ENCODE results near the gene PPP6R2.

The PPP6R2 gene

DNA sequence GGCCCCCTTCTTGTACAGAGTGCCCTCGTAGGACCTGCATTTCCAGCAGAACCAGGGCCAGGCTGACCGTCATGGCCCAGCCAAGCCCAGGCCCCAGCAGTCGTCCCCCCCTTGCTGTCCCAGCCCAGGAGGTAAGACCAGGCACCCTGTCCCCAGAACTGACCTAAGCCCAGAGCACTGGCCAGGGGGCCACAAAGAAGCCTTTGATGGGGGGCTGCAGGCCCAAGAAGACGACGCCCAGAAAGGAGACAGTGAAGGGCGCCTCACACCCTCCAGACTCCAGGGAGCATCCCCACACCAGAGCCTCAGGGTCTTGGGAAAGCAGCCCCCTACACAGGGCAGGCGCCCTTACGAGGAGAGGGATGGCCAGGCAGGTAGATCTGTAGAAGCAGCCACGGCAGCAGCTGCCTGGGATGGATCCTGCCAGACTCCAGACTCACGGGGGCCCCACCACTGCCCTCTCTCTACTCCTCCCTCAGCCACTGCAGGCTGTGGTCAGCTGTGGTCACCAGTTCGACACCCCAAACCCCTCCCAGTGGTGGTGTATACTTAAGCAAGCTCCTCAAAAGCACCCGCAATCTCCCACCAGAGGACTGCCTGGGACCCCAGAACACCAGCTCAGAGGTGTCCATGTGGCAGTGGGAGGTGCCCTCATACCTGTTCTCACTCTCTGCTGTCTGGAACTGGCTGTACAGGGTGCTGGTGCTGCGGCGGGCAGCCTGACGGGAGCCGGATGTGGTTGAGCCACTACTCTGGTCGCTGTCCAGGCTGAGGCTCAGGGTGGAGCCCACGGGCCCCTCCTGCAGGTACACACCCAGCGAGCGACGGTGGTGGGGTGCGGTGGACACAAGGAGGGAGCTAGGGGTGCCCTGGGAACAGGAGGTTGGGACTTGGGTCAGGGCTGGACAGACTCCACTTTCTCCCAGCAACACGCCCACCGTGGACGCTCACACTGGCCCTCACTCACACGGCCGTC lies 104.7 kb downstream of the PPP6R2 start:
- no peak for DNase-seq (ENCODE audit: low read depth)

DNA sequence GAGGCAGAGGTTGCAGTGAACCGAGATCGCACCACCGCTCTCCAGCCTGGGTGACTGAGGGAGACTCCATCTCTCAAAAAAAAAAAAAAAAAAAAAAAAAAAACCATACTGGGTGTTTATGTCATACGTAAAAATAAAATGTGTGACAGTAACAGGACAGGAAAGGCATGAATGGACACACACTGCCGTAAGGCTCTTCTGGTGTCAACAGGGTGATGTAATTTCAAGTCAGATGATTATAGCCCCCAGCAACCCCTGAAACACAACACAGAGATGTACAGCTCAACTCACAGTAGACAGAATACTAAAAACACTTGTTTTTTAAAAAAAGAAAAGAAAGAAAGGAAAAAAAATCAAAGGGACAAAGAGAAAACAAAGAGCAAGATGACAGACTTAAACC lies 109.5 kb downstream of the PPP6R2 start:
- DNase-seq (ENCODE audit: low read depth) = no peak

DNA sequence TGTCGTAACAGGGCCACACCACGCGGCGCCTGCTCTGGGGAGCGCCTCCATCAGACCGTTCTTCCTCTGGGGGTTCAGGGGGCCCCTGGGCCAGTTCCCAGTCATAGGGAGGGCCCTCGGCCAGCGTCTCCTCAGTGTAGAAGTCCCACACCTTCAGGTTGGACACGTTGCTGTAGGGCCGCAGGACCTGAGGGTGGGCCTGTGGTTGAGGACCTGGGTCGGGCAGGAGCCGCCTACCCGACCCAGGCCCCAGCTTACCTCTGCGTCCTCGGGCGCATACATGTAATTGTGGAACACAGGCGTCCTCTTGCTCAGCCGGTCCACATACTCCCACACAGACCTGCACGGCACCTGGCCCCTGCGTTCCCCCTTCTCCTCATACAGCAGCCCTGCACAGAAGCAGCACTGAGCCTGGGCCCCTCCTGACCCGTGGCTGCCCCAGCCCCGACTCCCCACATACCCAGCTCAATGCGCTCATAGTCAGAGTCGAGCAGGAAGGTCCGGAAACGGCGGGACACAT lies 111.5 kb downstream of the PPP6R2 start:
- no peak for DNase-seq (ENCODE audit: low read depth)

DNA sequence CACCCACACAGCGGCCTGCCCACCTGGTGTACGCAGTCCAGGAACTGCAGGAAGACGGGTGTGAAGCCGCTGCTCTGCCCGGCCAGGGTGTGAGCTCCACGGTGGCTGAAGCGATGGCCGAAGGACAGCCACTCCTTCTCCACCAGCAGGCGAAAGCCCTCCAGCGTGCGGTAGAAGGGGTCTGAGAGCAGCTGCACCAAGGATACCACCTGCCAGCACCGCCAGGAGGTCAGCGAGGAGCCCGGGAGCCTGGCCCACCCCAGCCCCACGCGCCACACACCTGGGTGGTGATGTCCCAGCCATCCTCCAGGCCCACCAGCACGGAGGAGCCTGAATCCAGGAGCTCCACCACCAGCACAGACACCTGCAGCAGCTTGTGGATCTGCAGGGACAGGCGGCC lies 112.1 kb downstream of the PPP6R2 start:
- no peak for DNase-seq (ENCODE audit: low read depth)

DNA sequence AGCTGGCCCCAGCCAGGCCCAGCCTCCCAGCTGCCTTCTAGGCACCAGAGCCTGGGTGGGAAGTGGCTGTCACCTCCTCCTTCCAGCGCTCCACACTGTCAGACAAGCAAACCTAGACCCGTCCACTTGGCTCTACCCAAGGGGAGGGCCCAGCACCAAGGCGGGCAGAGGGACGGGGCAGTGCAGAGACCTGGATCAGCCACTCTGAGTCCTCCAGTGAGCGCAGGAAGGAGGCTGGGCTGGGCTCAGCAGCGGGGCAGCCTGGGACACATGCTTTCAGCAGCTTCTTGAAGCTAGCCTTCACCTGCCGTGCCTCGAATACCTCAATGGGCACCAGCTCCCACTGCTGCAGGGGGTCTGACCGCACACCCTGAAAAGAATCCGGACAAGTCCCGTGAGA lies 112.9 kb downstream of the PPP6R2 start:
- no peak for DNase-seq (ENCODE audit: low read depth)

DNA sequence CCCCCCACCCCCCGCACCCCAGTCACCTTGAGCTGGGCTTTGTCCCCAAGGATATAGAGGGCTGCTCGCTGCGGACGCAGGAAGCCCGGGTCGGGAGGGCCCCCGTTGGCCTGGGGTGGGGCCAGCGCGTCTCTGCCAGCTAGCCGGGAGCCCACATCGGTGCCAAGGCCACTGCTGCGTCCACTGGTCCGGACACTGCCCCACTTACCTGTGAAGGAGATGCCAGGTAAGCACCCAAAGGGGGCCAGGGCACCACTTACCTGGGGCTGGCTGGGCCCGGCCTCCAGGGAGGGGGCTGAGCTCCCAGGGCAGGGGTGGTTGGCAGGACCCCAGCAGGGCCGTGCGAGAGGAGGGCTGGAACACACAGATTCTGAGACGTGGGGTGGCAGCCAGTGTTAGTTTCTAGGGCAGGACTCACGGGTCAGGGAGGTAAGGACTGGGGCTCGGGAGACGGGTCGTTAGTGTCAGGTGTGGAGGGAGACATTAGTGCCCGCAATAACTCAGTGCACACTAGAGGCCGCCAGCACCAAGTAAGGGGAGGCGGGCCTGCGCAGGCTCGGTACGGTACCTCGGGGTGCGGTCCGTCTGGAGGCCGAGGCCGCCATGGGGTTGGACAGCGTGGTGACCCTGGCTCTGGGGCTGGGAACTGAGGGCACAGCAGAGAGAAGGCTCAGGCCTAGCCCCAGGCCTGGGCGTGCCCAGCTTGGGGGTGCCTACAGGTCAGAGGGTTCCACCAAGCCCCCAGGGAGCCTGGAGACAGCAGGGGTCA lies 113.5 kb downstream of the PPP6R2 start:
- DNase-seq (ENCODE audit: low read depth) = no peak

DNA sequence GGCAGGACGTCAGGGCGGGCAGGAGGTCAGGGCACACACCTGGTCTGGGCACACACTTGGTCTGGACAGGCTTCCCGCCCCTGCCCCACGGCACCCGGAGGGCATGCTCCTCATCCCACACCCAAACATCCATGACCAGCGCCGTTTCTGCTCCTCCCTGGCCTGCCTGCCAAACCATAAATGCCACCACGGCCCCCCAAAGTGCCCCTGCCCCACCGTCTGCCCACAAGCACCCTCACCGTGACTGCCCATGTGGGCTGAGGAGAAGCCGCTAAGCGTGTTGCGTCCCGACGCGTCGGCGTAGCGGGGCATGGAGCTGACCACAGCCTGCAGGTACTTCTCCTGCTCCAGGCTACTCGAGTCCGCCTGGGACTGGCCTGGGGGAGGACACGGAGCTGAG lies 115.9 kb downstream of the PPP6R2 start:
- no peak for DNase-seq (ENCODE audit: low read depth)

DNA sequence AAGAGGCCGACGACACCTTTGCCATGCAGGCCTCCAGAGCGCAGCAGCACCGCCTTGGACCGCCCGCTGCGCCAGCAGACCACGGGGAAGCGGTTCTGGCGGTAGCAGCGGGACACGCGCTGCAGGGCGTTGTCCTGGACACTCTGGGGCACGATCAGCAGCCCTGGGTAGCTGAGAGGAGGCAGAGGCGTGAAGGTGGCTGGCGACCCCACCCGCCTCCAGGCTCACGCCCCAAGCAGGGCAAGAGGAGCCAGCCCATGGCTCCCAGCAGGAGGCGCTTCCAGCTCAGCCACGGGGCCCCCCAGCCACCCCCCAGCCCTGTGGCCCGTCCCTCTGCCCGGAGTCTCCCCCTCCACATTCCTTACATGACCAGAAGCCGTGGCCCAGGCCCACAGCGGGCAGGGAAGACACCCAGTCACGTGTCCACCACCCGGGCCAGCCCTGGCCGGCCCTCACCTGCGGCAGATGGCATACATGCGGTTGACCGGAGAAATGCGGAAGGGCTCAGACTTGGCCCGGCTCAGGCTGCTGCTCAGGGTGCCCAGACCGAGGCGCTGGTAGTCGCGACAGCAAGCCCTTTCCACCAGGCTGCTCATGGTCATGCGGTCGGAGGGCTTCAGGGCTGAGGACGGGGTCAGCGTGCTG lies 116.5 kb downstream of the PPP6R2 start:
- no peak for DNase-seq (ENCODE audit: low read depth)

DNA sequence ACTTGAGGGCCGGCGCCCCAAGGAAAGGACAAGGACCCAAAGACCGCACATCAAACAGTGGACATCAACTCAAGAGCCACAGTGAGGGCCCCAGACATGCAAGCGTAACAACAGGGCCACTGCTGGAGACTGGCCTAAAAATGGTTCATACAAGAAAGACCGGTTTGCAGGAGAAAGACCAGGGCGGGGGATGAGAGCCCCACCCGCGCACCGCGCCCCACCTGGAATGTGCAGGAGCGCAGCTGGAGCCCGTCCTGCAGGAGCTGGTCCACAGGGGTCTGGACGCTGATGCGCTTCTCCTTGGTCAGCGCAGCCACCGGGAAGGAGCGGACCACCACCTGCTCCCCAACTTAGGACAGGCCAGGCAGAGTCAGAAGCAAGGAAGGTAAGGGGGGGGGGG lies 117.8 kb downstream of the PPP6R2 start:
- DNase-seq (ENCODE audit: low read depth) = no peak

DNA sequence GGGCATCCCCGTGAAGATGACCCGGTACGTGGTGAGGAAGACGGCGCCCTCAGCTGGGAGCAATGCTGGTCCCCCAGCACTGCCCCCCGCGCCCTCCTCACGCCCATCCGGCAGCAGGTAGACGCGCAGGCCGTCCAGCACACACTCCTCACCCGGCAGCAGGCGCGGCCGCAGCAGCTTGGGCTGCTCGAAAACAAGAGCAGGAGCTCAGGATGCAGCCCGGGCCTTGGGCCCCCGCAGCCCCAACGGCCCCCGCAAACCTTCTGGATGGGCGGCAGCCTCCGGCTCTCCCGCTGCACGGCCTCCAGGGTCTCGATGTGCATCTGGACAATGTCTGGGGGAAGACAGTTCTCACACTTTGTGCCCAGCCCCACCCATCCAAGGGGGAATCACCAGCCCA lies 118.4 kb downstream of the PPP6R2 start:
- no peak for DNase-seq (ENCODE audit: low read depth)

DNA sequence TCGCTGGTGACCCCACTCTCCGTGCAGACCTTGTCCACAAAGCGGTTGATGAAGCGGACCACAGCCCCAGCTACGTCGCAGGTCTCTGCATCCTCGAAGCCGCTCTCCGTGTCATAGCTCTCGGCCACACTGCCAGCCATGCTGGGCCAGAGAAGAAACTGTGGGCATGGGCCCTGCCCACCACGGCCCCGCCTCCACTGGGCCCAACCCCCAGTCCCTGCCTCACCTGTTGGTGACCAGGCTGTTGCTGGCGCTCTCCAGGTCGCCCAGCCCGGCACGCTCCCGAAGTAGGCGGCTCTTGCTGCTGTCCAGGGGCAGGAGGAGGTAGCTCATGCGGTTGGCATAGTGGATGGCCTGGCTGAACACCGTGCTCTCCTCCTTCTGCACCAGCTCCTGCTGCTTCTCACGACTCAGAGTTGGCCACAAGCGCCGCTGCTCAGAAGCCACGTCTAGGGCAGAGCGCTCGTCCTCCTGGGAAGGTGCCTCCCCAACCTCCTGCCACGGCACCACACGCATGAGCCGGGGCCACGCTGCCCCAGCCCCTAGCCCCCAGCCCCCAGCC lies 118.9 kb downstream of the PPP6R2 start:
- DNase-seq (ENCODE audit: low read depth) = no peak

DNA sequence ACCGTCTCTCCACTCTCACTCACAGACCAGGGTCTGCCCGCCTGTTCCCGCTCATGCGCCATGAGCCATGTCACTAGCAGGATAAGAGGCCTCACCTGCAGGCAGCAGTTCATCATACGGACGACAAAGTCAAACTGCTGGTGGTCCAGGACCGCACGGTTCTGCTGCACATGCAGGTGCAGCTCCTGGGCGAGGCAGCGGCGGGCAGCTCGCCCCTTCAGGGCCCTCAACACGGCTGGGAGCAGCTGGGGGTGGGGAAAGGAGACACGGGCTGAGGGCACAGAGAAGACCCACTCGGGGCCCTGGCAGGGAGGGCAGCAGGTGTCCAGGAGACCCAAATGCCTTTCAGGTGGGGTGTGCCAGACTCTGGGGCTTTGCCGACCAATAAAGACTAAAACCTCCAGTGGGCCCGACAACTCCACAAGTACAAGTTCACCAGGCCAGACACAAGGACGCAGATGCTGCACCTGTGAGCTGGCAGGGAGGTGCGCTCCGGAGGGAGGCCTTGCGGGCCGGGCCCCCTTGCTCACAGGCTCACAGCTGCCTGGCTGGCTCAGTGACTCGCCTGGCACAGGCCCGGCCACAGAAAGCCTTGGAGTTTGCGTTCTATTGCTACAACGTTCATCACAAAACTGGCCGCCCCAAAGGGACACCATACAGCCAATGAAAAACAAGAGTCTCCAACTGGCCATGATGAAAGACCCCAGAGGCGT lies 120.2 kb downstream of the PPP6R2 start:
- DNase-seq (ENCODE audit: low read depth) = no peak

DNA sequence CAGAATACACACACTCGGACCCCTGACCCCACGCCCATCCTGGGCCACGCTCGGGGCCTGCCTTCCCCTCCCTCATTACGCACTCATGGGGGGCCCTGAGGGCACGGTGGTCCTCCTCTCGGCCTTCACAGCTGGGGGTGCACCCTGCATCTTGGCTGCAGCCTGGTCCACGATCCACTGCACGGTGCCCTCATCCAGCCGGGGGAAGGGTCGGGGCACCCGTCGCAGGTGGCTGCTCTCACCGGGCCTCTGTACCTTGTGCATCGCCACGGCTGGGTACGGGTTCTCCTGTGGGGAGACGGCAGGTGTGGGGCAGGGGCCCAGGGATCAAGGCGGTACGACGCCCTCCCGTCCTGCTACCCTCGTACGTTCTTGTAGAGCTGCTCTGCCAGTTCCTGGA lies 121.3 kb downstream of the PPP6R2 start:
- no peak for DNase-seq (ENCODE audit: low read depth)

DNA sequence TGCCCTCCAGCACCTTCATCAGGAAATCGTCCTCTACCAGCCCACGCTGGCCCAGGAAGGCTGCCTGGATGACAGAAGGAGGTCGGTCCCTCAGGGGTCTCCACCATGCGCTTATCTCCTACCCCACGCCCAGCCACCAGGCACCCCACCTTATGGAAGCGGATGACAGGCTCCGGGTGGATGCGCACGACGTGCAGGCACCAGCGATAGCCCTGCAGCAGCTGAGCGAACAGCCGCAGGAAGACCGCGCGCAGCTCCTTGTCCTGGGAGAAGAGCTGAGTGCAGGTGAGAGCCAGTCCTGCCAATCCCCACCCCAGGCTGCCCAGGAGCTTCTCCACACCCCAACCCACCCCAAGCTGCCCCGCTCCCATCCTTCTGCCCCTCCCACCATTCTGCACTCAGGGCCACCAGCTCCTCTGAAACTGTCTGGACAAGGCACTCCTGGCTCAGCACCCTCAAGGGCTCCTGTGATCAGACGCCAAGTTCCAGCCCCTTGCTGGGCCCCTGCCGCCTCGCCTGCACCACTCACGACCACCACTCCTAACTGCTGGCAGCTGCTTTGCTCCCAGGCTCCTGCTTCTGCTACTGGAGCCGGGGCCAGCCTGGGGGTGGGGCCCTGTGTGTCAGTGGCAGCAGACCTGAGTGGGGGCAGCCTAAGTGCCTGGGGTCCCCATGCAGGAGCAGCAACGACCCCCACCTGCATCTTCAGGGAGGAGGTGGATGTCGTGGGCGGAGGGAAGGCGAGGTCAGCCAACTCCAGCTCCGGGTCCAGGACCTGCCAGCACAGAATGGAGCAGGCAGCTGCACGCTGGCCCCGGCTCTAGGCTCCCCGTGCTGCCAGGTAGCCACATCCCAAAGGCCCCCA lies 122.2 kb downstream of the PPP6R2 start:
- no peak for DNase-seq (ENCODE audit: low read depth)

DNA sequence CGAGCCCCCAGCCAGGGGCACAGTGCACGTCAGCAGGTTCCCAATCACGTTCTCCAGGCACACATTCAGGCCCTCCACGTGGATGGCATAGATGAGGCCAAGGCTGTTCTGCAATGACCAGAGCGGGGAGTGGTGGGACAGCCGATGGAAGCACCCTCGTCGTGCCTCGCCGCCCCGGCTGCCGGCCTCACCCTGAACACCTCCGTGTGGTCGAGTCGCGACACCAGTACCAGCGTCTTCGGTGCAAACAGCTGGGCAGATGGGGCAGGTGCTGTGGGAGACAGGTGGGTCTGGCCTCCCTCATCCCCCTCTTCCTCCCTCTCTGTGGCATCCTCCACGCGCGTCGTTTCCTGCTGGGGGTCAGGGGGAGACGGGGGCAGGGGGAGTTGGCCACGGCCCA lies 124.2 kb downstream of the PPP6R2 start:
- no peak for DNase-seq (ENCODE audit: low read depth)

DNA sequence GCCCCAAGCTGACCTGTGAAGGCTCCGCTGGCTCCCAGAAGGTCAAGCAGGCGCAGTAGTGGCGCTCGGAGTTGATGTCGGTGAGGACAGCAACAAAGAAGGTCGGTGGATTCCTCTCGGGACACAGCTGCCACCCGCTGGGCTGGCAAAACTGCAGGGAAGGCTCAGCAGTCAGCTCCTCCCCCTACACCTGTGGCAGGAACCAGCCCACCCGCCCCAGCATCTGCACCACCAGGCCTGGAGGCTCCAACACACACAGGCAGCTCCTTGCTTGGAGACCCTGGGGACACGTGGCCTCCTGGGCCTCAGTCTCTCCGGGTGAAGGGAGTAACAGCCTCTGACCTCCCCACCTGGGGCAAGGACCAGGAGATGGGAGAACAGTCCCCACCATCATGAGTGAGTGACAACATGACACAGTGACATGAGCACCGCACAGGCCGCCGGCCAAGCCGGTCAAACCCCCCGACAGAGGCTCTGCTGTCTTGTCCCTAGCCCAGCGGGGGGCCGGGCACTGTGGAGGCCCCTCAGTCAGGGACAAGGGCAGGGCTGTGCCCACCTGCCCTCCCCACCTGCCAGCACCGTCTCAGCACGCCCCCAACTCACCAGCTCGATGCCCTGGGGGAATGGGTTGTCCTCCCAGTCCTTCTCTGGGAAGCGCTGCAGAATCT lies 124.8 kb downstream of the PPP6R2 start:
- DNase-seq (ENCODE audit: low read depth) = no peak

DNA sequence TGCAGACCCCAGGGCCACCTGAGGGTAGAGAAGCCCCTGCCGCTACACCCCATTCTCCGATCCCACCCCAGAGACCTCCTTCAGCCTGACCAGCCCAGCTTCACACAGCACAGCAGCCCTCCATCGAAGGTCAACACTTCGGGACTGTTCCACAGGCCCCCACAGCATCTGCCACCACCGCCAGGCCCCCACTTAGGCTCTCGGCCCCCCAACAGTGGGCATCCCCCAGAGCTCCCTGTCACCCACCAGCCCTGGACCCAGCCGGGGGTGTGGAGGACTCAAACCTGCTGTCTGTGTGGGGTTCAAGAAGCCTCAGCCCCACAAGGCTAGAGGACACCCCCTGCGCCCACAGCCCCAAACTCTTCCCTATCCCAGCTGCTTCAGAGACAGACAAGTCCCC lies 125.5 kb downstream of the PPP6R2 start:
- no peak for DNase-seq (ENCODE audit: low read depth)

DNA sequence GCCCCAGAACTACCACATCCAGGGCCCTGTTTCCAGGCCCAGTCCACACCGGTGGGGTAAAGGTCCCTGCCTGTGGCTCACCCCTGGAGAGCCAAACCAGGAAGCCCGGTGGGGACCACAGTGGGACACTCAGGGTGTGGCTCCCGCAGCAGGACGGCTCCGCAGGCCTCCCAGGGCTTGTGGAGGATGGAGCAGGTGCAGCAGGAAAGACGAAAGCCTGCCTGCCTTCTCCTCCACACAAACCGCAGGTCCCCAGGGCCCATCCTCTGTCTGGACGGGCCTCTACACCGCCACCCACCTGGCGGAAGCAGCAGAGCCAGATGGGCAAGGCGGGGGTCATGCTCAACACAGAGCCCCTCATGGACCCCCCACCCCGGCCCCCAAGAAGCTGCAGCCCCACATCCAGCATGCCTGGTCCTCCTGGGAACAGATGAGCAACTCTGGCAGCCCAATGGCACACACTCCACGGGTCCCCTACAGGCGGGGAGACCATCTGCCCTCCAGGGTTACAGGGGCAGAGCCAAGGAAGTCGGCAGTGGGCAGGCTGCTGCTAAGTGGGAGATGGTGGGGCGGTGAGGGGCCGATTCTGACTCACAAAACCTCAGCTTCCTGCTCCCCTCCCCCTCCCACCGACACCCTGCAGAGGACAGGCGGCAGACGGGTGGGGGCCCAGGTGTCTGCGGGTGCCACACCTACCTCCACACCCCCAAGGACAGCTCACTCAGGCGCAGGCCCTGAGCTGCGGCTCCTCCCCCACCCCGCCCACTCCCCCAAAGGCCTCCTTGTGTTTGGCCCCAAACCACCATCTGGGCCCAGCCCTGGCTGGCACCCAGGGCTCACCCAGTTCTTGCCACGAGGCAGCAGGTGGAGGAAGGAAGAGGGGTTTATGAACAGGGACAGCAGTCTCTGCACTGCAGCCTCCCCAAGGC lies 126.5 kb downstream of the PPP6R2 start:
- peak; percentile 93 for DNase-seq (ENCODE audit: low read depth)

DNA sequence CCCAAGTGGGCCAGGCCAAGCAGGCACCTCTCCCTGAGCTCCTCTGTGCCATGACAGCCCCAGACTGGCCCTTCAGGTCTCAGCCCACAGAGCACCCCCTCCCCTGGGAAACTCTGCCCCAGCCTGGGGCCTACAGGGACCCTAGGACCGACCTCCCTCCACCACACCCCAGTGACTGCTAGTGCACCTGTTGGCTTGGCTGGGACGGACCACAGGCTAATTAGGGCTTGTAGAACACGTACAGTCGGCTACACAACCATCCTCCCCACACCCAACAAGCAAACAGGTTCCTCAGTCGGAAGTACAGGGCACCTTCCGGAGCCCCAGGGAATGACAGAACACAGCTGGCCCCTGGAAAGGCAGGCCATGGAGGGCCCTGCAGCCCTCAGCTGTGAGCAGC lies 127.4 kb downstream of the PPP6R2 start:
- DNase-seq (ENCODE audit: low read depth) = no peak

Measured in T follicular helper cell (primary cell).